RWPE2 (cell line): ENCODE results near the gene RPS3.
A peak's percentile ranks its signal among the peaks of the same experiment; 100 is the strongest.

ENCODE experiments used
- ATAC-seq: fragments of 200-7000 bp; cut with Tn5 transposase; 3 replicates; pipeline ENCODE4 v1.9.1; 2021; ENCODE audit warnings: low read depth
- DNase-seq: peaks from one replicate; pipeline ENCODE4 v3.0.0-alpha.2; 2020; ENCODE audit warnings: low spot score
- H3K27ac ChIP-seq: fragments of 450-650 bp; 2 replicates; pipeline ENCODE4 v1.5.1; 2017; ENCODE audit warnings: mild to moderate bottlenecking; ENCODE audit not compliant: poor library complexity, severe bottlenecking
- H3K27me3 ChIP-seq: fragments of 250-450 bp; sonication (Bioruptor Pico); 2 replicates; pipeline ENCODE4 v1.5.1; 2021; ENCODE audit warnings: mild to moderate bottlenecking, moderate library complexity; ENCODE audit not compliant: insufficient read depth, poor library complexity, severe bottlenecking
- H3K36me3 ChIP-seq: fragments of 250-450 bp; sonication (Bioruptor Pico); 2 replicates; pipeline ENCODE4 v1.5.1; 2020; ENCODE audit warnings: low read depth, mild to moderate bottlenecking, moderate library complexity
- H3K4me1 ChIP-seq: fragments of 250-450 bp; sonication (Bioruptor Pico); 2 replicates; pipeline ENCODE4 v1.5.1; 2021; ENCODE audit warnings: mild to moderate bottlenecking, moderate library complexity; ENCODE audit not compliant: insufficient read depth, poor library complexity, severe bottlenecking
- H3K4me3 ChIP-seq: fragments of 250-450 bp; sonication (Bioruptor Pico); 2 replicates; pipeline ENCODE4 v1.5.1; 2021; ENCODE audit warnings: mild to moderate bottlenecking, moderate library complexity; ENCODE audit not compliant: severe bottlenecking
- H3K9me3 ChIP-seq: fragments of 250-450 bp; sonication (Bioruptor Pico); 2 replicates; pipeline ENCODE4 v1.5.1; 2021; ENCODE audit warnings: mild to moderate bottlenecking, moderate library complexity; ENCODE audit not compliant: severe bottlenecking
- TF ChIP-seq, protein P1 (sequence below): fragments of 450-650 bp; IDR thresholded peaks from one replicate; pipeline ENCODE4 v1.5.1; 2017; ENCODE audit warnings: mild to moderate bottlenecking, moderate library complexity; ENCODE audit not compliant: poor library complexity, severe bottlenecking

RPS3 gene

DNA sequence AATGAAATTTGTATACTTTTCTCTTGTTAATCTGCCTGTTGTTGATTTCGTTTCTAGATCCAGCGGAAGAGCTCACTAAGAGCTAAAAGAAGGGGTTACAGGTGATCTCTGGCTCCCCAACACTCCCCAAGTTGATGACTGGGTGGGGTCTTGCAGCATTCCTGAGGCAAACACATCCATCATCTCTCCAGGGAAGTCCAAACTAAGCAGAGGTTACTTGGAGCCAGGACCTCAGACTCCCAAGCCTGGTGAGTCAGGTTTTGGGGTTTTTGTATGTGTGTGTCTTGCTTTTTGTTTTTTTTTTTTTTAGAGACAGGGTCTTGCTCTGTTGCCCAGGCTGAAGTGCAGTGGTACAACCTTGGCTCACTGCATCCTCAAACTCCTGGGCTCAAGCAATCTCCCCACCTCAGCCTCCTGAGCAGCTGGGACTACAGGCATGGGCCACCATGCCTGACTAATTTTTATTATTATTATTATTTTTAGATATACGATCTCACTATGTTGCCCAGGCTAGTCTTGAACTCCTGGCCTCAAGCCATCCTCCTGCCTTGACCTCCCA lies 11.5 kb upstream of the RPS3 start:
- no peaks in the 10 kb centered on the region for H3K27me3 ChIP-seq
- H3K27ac ChIP-seq = no peak overlapping the region
- no peaks in the 10 kb centered on the region for H3K9me3 ChIP-seq
- DNase-seq (no peak), ATAC-seq (no peak)
- H3K36me3 ChIP-seq = no peaks in the 10 kb centered on the region
- TF ChIP-seq, protein P1, sequence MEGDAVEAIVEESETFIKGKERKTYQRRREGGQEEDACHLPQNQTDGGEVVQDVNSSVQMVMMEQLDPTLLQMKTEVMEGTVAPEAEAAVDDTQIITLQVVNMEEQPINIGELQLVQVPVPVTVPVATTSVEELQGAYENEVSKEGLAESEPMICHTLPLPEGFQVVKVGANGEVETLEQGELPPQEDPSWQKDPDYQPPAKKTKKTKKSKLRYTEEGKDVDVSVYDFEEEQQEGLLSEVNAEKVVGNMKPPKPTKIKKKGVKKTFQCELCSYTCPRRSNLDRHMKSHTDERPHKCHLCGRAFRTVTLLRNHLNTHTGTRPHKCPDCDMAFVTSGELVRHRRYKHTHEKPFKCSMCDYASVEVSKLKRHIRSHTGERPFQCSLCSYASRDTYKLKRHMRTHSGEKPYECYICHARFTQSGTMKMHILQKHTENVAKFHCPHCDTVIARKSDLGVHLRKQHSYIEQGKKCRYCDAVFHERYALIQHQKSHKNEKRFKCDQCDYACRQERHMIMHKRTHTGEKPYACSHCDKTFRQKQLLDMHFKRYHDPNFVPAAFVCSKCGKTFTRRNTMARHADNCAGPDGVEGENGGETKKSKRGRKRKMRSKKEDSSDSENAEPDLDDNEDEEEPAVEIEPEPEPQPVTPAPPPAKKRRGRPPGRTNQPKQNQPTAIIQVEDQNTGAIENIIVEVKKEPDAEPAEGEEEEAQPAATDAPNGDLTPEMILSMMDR = no peak
- H3K4me1 ChIP-seq = peaks cover 12% of the 10 kb centered on the region
- no peak overlapping the region for H3K4me3 ChIP-seq

DNA sequence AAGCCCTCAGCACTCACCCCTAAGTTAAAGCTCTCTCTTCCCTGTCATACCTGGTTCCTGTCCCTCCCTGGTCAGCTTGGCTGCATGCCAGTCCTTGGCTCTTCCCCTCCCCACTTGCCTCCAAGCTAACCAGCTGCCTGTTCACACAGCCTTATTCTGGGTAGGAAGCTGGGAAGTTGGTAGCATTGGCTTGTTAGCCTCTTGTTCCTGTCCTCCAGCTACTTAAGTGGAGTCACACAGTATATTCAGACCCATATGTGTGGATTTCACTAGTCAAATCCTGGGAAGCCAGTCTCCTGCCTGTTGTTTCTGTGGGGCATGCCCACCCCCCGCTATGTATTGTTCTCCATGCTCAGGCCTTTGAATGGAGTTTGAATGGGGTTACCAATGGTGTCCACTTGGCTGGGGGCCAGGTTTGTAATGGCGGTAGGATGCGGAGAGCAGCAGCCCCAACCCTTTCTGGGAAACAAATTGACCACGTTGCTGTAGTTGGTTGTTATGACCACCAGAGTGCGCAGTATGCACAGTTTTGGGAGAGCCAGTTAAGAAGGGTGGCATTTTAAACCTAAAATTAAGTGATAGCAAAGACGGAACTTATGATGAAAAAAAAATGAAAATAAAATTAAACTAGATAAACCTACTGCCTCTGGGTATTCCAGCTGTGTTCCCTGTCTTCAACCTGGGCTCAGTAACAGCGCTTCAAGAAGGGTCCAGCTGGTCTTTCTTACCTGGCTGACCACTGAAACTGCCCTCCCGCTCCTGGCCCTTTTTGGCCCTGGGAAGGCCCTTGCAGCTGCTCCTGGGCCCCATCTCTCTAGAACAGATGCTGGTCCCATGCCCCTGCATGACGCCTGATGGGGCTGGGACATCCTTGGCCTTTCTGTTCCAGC lies 10.7 kb upstream of the RPS3 start:
- Histone ChIP-seq H3K4me1 (peaks cover 12% of the 10 kb centered on the region), H3K27me3 (no peaks in the 10 kb centered on the region), H3K4me3 (no peak overlapping the region), H3K27ac (no peak overlapping the region), H3K9me3 (no peaks in the 10 kb centered on the region), H3K36me3 (no peaks in the 10 kb centered on the region)
- TF ChIP-seq, protein P1 = peak; percentile 89
- DNase-seq (no peak), ATAC-seq (peak; percentile 68)

DNA sequence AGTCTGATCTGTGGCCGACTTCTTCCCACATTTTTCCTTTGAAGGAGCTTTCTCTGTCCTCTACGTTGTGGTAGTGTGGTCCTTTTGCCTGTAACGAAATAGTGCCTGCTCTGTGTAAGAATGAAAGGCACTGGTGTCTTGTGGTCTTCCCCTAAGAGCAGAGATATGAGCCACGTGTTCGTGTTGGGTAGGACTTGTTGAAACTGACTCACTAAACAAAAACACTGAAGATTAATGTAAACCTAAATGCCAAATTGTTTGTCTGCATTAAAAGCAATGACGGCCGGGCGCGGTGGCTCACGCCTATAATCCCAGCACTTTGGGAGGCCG lies 10.1 kb upstream of the RPS3 start:
- Histone ChIP-seq H3K4me3 (no peak overlapping the region), H3K27me3 (no peaks in the 10 kb centered on the region), H3K36me3 (no peaks in the 10 kb centered on the region), H3K4me1 (peaks cover 12% of the 10 kb centered on the region), H3K27ac (no peak overlapping the region), H3K9me3 (no peaks in the 10 kb centered on the region)
- DNase-seq (no peak), ATAC-seq (no peak)
- TF ChIP-seq, protein P1 = no peak

DNA sequence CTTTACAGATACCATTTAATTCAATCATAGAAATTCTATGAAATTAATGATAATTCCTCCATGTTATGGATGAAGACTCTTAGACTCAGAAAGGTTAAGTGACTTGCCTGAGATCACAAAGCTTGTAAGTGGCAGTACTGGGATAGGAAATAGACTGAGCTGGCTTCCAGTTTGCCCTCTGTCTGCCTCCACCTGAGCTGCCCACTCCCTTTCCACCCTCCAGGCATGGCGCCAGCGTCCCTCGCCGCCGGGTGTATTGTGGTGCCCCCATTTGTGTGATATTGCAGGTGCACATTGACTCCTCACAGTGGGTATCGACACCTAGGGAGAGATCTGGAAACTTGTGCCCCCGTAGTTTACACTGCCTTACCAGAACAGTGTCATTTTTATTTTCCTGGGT lies 9.4 kb upstream of the RPS3 start:
- no peak overlapping the region for H3K27ac ChIP-seq
- DNase-seq (no peak), ATAC-seq (no peak)
- no peak overlapping the region for H3K4me3 ChIP-seq
- TF ChIP-seq, protein P1 = no peak
- peaks cover 12% of the 10 kb centered on the region for H3K4me1 ChIP-seq
- no peaks in the 10 kb centered on the region for H3K27me3 ChIP-seq
- H3K36me3 ChIP-seq = no peaks in the 10 kb centered on the region
- no peaks in the 10 kb centered on the region for H3K9me3 ChIP-seq
